ENCODE results near the gene NKX2-1. TPM values are rescaled to one million over a fixed set of nuclear protein-coding genes. Genes with fewer than 3 reads are reported as not detected.
"Not testable (repeated sequence)": the region's sequence is repeated elsewhere in the genome, so short reads cannot be mapped to it uniquely, and the experiment has no call there.

NKX2-1 gene
- total RNA-seq, 1 donor from 2014 or later, result not detected

DNA sequence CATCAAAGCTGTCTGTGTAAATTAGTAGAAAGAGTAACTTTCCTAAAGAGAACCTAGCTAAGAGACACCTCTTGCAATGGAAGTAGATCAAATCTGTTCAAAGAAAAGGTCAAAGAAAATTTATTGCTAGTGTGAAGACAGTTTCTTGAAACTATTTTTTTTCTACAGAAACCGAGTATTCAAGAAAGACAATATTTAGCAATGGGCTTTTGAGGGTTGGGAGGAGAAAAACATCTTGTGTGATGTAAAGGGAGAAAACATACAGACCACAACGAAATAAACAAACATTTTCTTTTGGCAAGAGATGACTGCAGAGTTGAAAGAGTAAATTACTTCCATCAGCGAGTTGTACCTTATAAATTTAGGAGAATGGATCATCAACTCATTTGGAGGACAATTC, 24.4 kb downstream of the NKX2-1 start:
- no peak for TF ChIP-seq CTCF (conservative IDR thresholded peaks at IDR 0.05; ENCODE audit: low read depth, low read length)
- no peak overlapping the region for H3K4me3 ChIP-seq (ENCODE audit: low read depth, low read length)
- no peak for DNase-seq (ENCODE audit: low read depth)

DNA sequence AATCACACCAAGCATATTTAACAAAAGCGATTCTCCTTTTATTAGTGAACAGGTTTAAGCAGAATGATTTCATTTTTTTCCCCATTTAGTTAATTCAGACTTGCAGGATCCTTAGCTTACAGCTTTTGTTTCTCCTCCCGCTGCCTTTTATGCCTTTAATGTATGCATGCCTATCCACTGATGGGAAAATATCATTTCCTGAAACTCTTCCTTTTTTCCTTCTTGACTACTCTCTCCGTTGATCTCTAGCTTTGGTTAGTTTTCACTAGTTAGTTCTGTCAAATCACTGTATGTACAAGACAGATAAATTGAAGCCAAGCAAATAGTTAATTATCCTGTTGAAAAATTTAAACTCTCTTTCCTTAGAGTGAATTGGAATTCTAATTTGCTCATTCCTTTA, 26.3 kb downstream of the NKX2-1 start:
- TF ChIP-seq CTCF (conservative IDR thresholded peaks at IDR 0.05; ENCODE audit: low read depth, low read length), result no peak

GRCh38 chr14:36485773-36486172, 34.3 kb downstream of the NKX2-1 start:
- TF ChIP-seq CTCF (conservative IDR thresholded peaks at IDR 0.05; ENCODE audit: low read depth, low read length), result no peak

More for the DNA sequence above, 26.3 kb downstream of the NKX2-1 start:
- no peak overlapping the region for H3K4me3 ChIP-seq (ENCODE audit: low read depth, low read length)
- DNase-seq (ENCODE audit: low read depth), result no peak

GRCh38 chr14:36479344-36479743, 40.7 kb downstream of the NKX2-1 start:
- no peak for TF ChIP-seq CTCF (conservative IDR thresholded peaks at IDR 0.05; ENCODE audit: low read depth, low read length)
- no peak overlapping the region for H3K4me3 ChIP-seq (ENCODE audit: low read depth, low read length)
- no peak for DNase-seq (ENCODE audit: low read depth)

More at GRCh38 chr14:36485773-36486172, 34.3 kb downstream of the NKX2-1 start:
- DNase-seq (ENCODE audit: low read depth), result no peak
- no peak overlapping the region for H3K4me3 ChIP-seq (ENCODE audit: low read depth, low read length)

DNA sequence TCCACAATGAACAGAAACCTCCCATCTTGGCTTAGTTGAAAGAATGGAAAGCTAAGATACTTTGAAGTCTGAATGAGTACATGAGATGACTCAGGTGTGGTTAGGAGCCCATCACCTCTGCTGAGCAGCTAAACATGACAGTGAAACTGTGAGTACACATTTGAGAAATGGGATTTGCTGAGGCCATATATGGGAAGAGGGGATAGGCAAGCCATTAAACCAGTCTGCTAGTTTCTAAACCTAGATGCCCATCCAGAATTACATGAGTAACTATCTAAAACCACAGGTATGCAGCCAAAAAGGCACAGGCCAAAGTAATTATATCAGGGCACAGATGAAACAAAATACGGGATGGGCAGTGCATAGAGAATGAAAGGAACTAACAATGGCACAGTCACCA, 41.2 kb downstream of the NKX2-1 start:
- DNase-seq (ENCODE audit: low read depth), result no peak
- TF ChIP-seq CTCF (conservative IDR thresholded peaks at IDR 0.05; ENCODE audit: low read depth, low read length), result no peak
- no peak overlapping the region for H3K4me3 ChIP-seq (ENCODE audit: low read depth, low read length)

- no peak for TF ChIP-seq CTCF (conservative IDR thresholded peaks at IDR 0.05; ENCODE audit: low read depth, low read length)
- H3K4me3 ChIP-seq (ENCODE audit: low read depth, low read length), result no peak overlapping the region
- DNase-seq (ENCODE audit: low read depth), result no peak
Measured at GRCh38 chr14:36477266-36477665, 42.8 kb downstream of the NKX2-1 start.

DNA sequence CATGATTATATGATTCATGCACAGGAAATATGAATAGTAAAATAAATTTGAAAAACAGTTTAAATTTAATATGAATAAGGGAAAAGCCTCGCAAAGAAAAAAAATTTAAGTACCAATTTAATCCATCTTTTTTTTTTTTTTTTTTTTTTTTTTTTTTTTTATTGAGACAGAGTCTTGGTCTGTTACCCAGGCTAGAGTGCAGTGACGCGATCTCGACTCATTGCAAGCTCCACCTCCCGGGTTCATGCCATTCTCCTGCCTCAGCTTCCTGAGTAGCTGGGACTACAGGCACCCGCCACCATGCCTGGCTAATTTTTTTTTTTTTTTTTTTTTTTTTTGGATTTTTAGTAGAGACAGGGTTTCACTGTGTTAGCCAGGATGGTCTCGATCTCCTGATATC, 44.0 kb downstream of the NKX2-1 start:
- not testable (repeated sequence) for H3K4me3 ChIP-seq (ENCODE audit: low read depth, low read length); DNase-seq (ENCODE audit: low read depth)

DNA sequence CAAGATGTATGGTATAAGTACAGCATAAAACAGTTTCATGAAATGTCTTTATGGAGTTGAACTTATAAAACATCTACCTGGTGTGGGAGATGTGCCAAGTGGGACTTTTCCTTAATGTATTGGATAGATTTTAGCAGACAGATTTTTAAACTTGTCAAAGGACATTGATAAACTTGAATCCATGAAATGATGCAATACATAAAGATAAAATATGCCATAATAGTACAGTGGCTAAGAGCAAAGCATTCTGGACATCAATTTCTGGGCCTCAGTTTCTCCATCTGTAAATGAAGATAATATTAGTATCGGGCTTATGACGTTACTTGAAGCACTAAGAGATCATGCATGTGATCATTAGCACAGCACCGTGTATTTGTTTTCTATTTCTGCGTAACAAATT, 45.4 kb downstream of the NKX2-1 start:
- no peak for TF ChIP-seq CTCF (conservative IDR thresholded peaks at IDR 0.05; ENCODE audit: low read depth, low read length)
- no peak for DNase-seq (ENCODE audit: low read depth)
- H3K4me3 ChIP-seq (ENCODE audit: low read depth, low read length), result no peak overlapping the region

All from epithelial cell of proximal tubule (primary cell).